OCI-LY7 (cell line): ENCODE measurements around the gene CASP4.

Experiments used
- EZH2phosphoT487 ChIP-seq: fragments of 200-600 bp; sonication (generic); IDR thresholded peaks from 2 replicates; pipeline ENCODE4 v1.6.1; 2018; ENCODE audit warnings: low read depth, borderline replicate concordance, mild to moderate bottlenecking, mixed run types, antibody characterized with exemption, low read length, moderate library complexity, mixed read lengths
- TF ChIP-seq, protein P1 (sequence below): fragments of 200-600 bp; sonication (generic); conservative IDR thresholded peaks from 2 replicates; pipeline ENCODE4 v1.5.1; 2014; ENCODE audit warnings: mild to moderate bottlenecking, antibody characterized with exemption, low read length, moderate library complexity, mixed read lengths

- TF ChIP-seq, protein P1, sequence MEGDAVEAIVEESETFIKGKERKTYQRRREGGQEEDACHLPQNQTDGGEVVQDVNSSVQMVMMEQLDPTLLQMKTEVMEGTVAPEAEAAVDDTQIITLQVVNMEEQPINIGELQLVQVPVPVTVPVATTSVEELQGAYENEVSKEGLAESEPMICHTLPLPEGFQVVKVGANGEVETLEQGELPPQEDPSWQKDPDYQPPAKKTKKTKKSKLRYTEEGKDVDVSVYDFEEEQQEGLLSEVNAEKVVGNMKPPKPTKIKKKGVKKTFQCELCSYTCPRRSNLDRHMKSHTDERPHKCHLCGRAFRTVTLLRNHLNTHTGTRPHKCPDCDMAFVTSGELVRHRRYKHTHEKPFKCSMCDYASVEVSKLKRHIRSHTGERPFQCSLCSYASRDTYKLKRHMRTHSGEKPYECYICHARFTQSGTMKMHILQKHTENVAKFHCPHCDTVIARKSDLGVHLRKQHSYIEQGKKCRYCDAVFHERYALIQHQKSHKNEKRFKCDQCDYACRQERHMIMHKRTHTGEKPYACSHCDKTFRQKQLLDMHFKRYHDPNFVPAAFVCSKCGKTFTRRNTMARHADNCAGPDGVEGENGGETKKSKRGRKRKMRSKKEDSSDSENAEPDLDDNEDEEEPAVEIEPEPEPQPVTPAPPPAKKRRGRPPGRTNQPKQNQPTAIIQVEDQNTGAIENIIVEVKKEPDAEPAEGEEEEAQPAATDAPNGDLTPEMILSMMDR, result no peak
- no peak for TF ChIP-seq EZH2phosphoT487
Measured at GRCh38 chr11:105003151-105003550, 34.8 kb upstream of the CASP4 start.
